BE2C (cell line): ENCODE data around the gene JHY.

ENCODE experiments used
- DNase-seq: peaks from one replicate; pipeline ENCODE4 v3.0.0-alpha.2; 2020
- H3K27me3 ChIP-seq: fragments of 250-450 bp; sonication (Bioruptor Pico); 2 replicates; pipeline ENCODE4 v1.5.1; 2020; ENCODE audit warnings: mild to moderate bottlenecking
- H3K36me3 ChIP-seq: fragments of 250-450 bp; sonication (Bioruptor Pico); 2 replicates; pipeline ENCODE4 v1.5.1; 2020; ENCODE audit warnings: mild to moderate bottlenecking
- H3K4me1 ChIP-seq: fragments of 250-450 bp; sonication (Bioruptor Pico); 2 replicates; pipeline ENCODE4 v1.5.1; 2020
- H3K4me3 ChIP-seq: 2 replicates; pipeline ENCODE4 v1.5.1; 2011; ENCODE audit warnings: low read depth, low read length
- H3K9me3 ChIP-seq: fragments of 250-450 bp; sonication (Bioruptor Pico); 2 replicates; pipeline ENCODE4 v1.5.1; 2020
- CTCF ChIP-seq: IDR thresholded peaks from 2 replicates; pipeline ENCODE4 v1.5.1; 2012; ENCODE audit warnings: mild to moderate bottlenecking, low read depth, low read length

Gene JHY

GRCh38 chr11:122976061-122976733 is 93.6 kb downstream of the JHY start:
- no peak for DNase-seq
- Histone ChIP-seq H3K9me3 (no peaks in the 10 kb centered on the region), H3K4me1 (no peaks in the 10 kb centered on the region), H3K27me3 (peaks cover 85% of the 10 kb centered on the region), H3K36me3 (no peaks in the 10 kb centered on the region), H3K4me3 (no peak overlapping the region)
- no peak for TF ChIP-seq CTCF

- no peak for TF ChIP-seq CTCF
- H3K27me3 ChIP-seq, result peaks cover 90% of the 10 kb centered on the region
Observed at GRCh38 chr11:122976734-122977469, 94.3 kb downstream of the JHY start.

GRCh38 chr11:122977470-122978298 is 95.1 kb downstream of the JHY start:
- Histone ChIP-seq H3K36me3 (no peaks in the 10 kb centered on the region), H3K9me3 (no peaks in the 10 kb centered on the region), H3K4me3 (no peak overlapping the region), H3K27me3 (peaks cover 96% of the 10 kb centered on the region), H3K4me1 (no peaks in the 10 kb centered on the region)
- TF ChIP-seq CTCF, result no peak
- no peak for DNase-seq

More at GRCh38 chr11:122976734-122977469, 94.3 kb downstream of the JHY start:
- Histone ChIP-seq H3K36me3 (no peaks in the 10 kb centered on the region), H3K4me1 (no peaks in the 10 kb centered on the region), H3K4me3 (no peak overlapping the region), H3K9me3 (no peaks in the 10 kb centered on the region)
- DNase-seq, result no peak

- H3K36me3 ChIP-seq, result no peaks in the 10 kb centered on the region
- no peak overlapping the region for H3K4me3 ChIP-seq
- H3K4me1 ChIP-seq, result no peaks in the 10 kb centered on the region
- no peaks in the 10 kb centered on the region for H3K9me3 ChIP-seq
- TF ChIP-seq CTCF, result no peak
- H3K27me3 ChIP-seq, result peaks cover 98% of the 10 kb centered on the region
- no peak for DNase-seq
Observed at GRCh38 chr11:122978299-122978620, 95.7 kb downstream of the JHY start.

GRCh38 chr11:122979103-122979814 is 96.7 kb downstream of the JHY start:
- Histone ChIP-seq H3K4me1 (no peaks in the 10 kb centered on the region), H3K9me3 (no peaks in the 10 kb centered on the region), H3K4me3 (no peak overlapping the region), H3K36me3 (no peaks in the 10 kb centered on the region), H3K27me3 (peaks cover 98% of the 10 kb centered on the region)
- no peak for TF ChIP-seq CTCF
- DNase-seq, result no peak
